ENCODE data around the gene GOLGA6L2.
"Not testable (repeated sequence)": the region's sequence is repeated elsewhere in the genome, so short reads cannot be mapped to it uniquely, and the experiment has no call there.

- TF ChIP-seq CTCF, POLR2A, EP300 (IDR thresholded peaks at IDR 0.05): not testable (repeated sequence)
Observed at GRCh38 chr15:23425327-23425726, 21.7 kb downstream of the GOLGA6L2 start.
